Fibroblast of skin of right biceps (primary cell): Measurements from ENCODE around the gene KCNT1.

Experiments
- DNase-seq: peaks from one replicate; pipeline ENCODE4 v3.0.0-alpha.2; 2013

The KCNT1 gene

DNA sequence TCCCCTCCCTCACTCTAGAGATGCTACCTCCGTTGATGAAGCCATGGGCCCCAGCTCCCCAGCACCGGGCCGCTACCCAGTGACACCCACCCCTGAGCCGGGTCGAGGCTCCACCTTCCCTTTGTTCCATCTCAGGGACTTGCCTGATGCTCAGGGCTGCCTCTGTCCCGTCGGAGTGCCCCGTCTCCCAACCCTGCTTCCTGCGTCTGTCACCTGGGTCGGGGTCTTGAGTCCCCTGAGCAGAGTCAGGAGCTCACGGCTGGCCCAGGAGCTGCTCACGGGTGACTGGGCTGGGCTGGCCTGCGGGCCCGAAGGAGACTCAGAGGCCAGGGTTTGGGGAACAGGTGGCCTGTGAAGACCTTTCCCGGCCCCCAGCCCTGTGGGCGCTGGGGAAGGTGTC is 85.3 kb downstream of the KCNT1 start:
- DNase-seq, result no peak

DNA sequence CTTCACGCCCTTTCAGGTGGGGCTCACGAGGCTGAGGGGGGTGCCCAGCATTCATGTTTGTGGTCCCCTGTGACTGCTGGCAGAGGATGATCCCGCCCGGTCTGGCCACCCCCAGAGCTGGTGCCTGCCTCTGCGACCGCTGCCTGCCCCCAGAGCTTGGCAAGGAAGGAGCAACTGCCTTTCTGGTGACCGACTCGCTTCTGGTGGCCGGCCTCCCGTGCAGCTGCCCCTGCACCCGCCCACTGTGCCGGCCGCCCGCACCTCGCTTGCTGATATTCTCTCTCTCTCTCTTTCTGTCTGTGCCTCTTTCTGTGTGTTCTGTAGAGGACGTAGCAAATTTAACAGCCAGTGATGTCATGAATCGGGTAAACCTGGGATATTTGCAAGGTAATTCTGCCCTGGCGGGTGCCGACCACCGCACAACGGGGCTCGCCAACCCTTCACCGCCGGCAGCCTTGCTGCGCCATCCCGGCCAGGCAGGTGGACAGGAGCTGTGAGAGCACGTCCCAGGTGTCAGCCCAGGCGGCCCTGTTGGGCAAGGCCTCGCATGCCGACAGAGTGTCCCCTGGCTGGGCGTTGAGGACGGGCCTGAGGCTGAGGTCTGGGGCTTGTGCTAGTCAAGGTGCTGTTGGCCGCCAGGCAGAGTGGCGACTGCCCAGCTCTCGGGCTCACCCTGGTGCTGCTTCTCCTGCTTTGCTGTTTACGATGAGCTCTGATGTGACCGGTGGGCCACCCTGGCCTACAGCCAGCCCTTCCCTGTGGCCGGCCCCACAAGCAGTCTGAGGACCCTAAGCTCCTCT is 86.0 kb downstream of the KCNT1 start:
- DNase-seq, result no peak

DNA sequence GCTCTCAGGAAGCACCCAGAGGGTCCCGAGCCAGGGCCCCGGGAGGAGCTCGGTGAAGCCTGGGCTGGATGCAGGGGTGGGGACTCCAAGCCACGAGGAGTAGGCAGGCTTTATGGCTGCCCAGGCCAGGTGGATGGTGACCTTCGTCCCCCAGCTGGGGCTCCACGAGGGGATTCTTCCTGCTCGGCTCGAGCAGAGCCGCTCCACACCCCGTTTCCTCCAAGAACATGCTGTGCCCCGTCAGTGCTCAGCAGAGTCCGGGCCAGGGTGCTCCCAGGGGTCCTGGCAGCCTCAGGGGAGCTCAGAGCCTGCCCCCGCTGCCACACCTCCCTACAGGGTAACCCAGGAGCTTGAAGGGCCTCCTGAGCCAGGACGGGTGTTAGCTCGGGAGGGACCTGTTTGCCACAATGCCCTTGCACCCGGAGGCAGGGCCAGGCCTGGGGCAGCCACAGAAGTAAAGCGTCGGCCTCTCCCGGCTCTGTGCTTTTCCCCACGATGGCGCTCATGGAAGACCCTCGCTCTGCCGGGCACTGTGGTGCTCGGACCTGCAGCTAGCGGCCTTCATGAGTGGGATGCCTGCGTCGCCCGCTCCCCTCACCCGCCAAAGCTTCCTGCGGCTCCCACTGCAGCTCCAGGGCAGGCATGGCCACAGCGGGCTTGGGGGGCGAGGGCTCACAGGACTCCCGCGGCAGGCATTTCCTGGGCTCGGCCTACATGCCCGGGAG is 86.8 kb downstream of the KCNT1 start:
- DNase-seq, result no peak

DNA sequence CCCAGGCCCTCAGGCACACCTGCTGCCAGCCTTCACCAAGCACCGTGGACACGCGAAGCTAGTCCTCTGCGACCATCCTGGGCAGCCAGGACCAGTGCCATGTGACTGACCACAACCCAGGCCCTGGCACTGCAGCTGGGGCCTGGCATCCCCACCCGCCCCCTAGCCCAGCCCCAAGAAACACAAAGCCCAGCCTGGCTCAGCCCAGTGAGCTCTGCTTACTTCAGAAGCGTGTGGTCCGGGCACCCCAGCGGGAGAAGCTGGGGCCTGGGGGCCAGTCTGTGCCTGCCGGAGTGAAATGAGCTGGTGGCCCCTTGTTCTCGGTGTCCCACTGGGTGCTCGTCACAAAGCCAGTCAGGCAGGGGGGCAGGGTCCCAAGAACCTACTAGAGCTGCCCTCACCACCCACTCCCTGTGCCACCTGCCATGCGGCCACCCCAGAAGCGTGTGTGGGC is 87.9 kb downstream of the KCNT1 start:
- DNase-seq, result no peak

- DNase-seq, result no peak
Observed at GRCh38 chr9:135790356-135790755, 88.4 kb downstream of the KCNT1 start.

- DNase-seq, result no peak
Observed at GRCh38 chr9:135790850-135791249, 88.9 kb downstream of the KCNT1 start.

- no peak for DNase-seq
Observed at GRCh38 chr9:135791431-135792267, 89.7 kb downstream of the KCNT1 start.

DNA sequence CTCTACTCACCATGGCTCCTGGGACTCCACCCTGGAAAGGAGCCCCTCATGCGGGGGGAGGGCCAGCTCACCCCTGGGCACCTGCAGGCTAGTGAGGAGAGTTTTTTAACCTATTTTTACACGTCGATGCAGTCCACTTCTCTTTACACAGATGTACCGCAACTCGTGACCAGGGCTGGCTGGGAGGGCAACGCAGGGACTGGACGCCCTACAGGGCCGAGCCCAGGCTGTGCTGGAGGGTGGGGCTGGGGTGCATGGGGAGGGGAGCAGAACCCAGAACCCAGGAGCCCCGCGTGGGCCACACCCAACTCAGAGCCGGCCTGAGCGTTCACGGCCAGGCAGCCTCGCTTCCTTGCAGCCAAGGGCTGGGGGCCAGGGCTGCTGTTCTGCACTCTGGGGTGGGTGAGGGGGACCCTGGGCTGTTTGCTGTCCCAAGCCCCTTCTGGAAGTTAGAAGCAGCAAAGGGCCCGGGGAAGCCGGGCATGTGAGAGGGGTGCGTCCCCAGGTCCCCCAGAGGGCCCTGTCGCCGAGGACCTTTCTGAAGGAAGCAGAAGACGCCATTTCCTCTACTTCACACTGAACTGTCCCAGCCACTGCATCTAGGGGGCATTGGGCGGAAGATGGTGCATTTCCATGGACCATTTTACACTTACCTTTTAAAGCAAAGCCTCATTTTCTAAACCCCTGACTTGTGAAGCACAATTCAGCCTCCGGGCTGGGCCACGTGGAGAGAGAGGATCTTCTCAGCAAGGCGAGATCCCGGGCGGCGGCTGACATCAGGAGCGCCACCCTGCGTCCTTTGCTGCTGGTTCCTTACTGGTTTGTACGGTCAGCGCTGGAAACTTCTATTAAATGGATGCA is 90.5 kb downstream of the KCNT1 start:
- DNase-seq, result no peak

DNA sequence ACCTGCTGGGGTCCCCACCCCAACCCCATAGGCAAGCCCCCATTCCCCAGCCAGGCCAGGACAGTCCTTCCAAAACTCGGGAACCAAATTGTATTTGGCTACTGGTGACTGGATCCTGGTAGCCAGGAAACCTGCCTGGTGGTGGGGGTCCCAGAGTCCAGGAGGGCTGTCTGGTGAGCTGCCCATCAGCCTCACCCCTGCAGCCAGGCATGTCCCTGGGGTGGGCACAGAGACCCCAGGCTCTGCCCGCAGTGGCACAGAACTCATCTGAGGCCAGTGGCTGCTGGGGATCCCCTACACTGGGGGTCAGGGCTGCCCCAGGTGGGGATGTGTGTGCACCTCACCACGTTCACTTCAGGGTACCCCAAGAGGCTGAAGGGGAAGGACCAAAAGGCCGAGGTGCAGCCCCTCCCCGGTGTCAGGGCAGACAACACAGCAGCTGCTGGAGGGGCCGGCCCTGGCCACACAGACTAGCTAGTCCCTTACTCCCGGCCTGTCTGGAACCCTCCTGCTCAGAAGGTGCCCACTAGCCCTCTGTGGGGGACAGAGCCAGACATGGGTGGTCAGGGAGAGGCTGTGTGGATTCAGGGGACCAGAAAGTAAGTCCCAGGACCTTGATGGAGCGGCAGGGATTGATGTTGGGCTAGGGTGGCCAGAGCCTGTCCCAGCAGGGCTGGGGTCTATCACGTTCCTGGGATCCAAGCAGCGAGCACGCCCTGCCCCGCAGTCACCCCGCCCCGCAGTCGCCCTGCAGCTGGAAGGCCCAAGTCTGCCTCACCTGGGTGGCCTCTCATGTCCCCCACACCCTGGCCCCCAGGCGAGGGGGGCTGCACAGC is 91.5 kb downstream of the KCNT1 start:
- DNase-seq, result no peak

GRCh38 chr9:135794057-135794335 is 92.0 kb downstream of the KCNT1 start:
- no peak for DNase-seq

- DNase-seq, result no peak
Observed at GRCh38 chr9:135794361-135794885, 92.4 kb downstream of the KCNT1 start.

DNA sequence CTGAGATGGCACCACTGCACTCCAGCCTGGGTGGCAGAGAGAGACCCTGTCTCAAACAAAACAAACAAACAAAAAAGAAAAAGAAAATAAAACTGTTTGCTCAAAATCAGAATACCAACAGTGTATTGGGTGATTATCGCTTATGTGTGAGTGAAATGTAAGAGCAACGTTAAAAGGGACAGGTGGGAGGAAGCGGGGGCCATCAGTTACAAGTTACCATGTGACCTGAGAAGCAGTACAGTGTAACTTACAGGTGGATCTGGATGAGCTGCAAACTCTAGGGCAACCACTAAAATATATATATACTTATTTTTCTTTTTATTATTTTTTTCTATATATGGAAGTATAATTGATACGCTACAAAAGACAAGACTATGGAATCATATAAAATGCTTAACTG is 93.4 kb downstream of the KCNT1 start:
- no peak for DNase-seq

DNA sequence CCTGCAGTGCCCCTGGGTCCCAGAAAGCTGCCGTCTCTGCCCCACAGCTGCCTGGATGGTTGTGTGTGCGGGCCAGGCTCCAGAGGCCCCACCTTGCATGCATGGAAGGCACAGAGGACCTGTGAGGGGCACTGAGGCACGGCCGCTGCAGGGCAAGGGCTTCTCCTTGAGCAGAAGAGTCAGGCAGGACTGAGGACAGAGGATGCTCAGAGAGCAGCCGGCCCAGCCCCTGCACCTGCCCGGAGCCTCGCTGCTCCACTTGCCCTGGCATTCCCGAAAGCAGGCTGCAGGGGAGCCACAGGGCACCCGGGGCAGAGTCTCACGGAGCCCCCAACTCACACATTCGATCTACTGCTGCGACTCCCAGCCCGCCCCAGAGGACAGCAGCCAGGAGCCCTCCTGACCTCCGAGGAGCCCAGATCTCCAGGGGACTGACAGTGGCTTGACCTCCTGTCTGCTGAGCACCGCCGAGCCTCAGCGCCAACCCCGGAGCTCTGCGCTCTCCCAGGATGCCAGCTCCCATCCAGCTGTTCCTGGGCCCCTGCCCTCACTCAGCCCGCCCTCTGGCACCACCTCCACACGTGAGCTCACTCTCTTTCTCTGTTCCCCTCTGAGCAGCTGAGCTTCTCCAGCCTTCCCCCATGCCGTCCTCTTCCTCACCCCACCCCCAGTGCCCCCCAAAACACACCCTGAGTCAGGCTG is 95.0 kb downstream of the KCNT1 start:
- DNase-seq, result no peak

DNA sequence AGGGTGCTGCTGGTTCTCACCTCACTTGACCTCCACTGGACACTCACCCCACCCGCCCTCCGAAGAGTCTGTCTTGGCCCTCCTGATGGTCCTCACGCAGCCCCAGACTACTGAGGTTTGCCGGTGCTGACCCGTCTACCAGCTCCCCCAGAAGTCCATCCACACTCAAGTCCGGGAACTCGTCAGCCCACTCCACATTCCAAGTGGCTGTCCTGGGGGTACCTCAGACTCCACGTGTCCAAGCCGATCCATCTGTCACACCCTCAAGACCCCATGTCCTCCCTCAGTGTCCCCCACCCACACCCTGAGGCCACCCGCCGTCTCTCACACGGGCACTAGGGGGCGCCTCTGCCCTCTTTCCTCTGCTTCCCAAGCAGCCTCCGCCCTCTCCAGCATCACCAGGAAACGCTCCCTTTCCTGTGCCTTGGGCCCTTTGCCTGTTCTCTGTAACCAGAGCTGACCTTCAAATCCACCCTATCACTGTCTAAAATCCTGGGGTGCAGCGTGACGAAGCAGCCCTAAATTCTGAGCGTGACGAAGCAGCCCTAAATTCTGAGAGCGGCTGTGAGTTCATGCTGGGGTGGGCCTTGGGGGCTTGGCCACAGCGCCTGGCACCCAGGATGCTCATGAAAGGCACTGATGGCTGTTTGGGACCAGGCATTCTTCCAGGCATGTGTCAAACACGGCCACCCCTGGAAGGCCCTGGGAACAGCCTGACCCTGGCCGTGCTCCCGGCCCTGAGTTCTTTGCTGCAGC is 95.7 kb downstream of the KCNT1 start:
- DNase-seq, result peak; percentile 38

- no peak for DNase-seq
Observed at GRCh38 chr9:135798263-135798585, 96.2 kb downstream of the KCNT1 start.

- DNase-seq, result no peak
Observed at GRCh38 chr9:135799261-135799660, 97.3 kb downstream of the KCNT1 start.

- no peak for DNase-seq
Observed at GRCh38 chr9:135801070-135801469, 99.1 kb downstream of the KCNT1 start.

GRCh38 chr9:135802876-135803419 is 101.0 kb downstream of the KCNT1 start:
- no peak for DNase-seq

DNA sequence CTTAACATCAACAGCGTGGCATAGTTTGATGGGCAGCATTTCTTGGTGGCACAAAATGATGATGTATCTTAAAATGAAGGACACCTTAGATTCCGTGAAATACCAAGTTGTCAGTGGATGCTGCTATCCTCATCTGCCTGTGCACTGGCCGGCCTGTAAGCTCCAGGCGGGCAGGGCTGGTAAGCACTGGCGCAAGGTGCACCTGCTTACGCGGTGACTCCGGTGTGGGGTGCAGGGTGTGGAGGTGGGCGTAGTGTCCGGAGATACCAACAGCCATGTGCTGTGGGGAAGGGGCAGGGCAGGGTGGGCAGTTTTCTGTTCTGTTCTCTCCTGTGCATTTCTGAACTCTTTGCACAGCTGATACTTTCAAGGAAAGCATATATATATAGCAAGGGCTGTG is 101.5 kb downstream of the KCNT1 start:
- DNase-seq, result no peak
